GM12875 (cell line): ENCODE results near the gene ANHX.

Experiments
- H3K4me3 ChIP-seq: one replicate; pipeline ENCODE4 v1.5.1; 2011; ENCODE audit warnings: low read depth, low read length, control low read depth
- CTCF ChIP-seq: IDR thresholded peaks from 2 replicates; pipeline ENCODE4 v1.5.1; 2011; ENCODE audit warnings: low read depth, mild to moderate bottlenecking, control low read depth, inconsistent platforms, low read length, moderate library complexity, borderline replicate concordance; ENCODE audit not compliant: insufficient read depth

ANHX gene

GRCh38 chr12:133203344-133204263 is 32.1 kb downstream of the ANHX start:
- H3K4me3 ChIP-seq: no peak overlapping the region
- TF ChIP-seq CTCF: no peak

- H3K4me3 ChIP-seq: no peak overlapping the region
- TF ChIP-seq CTCF: no peak
These were observed 33.0 kb downstream of the ANHX start for GRCh38 chr12:133202493-133203343.

GRCh38 chr12:133201888-133202287 is 33.8 kb downstream of the ANHX start:
- TF ChIP-seq CTCF: no peak
- no peak overlapping the region for H3K4me3 ChIP-seq

GRCh38 chr12:133192847-133193246 is 42.8 kb downstream of the ANHX start:
- no peak for TF ChIP-seq CTCF
- no peak overlapping the region for H3K4me3 ChIP-seq

GRCh38 chr12:133190176-133190575 is 45.5 kb downstream of the ANHX start:
- no peak for TF ChIP-seq CTCF

GRCh38 chr12:133181238-133181959 is 54.3 kb downstream of the ANHX start, which contains the start of gene ZNF268:
TSS of gene ZNF268 (plus strand) at chr12:133181495. CDS start at chr12:133181998, 503 bp downstream.
- peak within 1 kb of the TSS; percentile 87 for H3K4me3 ChIP-seq
- peak; percentile 84 for TF ChIP-seq CTCF

More at GRCh38 chr12:133190176-133190575, 45.5 kb downstream of the ANHX start:
- no peak overlapping the region for H3K4me3 ChIP-seq
